Caki2 (cell line): ENCODE data around the gene WFIKKN2. TPM values are rescaled to one million over a fixed set of nuclear protein-coding genes. Genes with fewer than 3 reads are reported as not detected.
"Not testable (repeated sequence)": the region's sequence is repeated elsewhere in the genome, so short reads cannot be mapped to it uniquely, and the experiment has no call there.

Experiments used
- DNase-seq: peaks from one replicate; pipeline ENCODE4 v3.0.0-alpha.2; 2015; ENCODE audit warnings: low read depth
- in situ Hi-C: cut with HindIII; loops from 2 replicates; pipeline ENCODE4 v1.10.0; 2016; ENCODE audit warnings: low sequenced_read_pairs, low pct_unique_long_range_greater_than_20kb, mixed read lengths
- total RNA-seq: library from RNA; depleted of rRNA; stranded (reverse); fragments of >200 nt; shearing (Covaris generic); gene quantifications from 2 replicates; pipeline ENCODE4 v1.2.3, GENCODE V29; 2014; ENCODE audit warnings: low replicate concordance

WFIKKN2 gene
- total RNA-seq, 1 experiment from 2014 or later, result not detected

- DNase-seq, result peak; percentile 54
- in situ Hi-C loops, result loop anchor here (10.0 kb wide), 1 partner anchor 100 kb away; no protein-coding TSS in a partner anchor
Measured at GRCh38 chr17:50865060-50865867, 29.9 kb downstream of the WFIKKN2 start.

DNA sequence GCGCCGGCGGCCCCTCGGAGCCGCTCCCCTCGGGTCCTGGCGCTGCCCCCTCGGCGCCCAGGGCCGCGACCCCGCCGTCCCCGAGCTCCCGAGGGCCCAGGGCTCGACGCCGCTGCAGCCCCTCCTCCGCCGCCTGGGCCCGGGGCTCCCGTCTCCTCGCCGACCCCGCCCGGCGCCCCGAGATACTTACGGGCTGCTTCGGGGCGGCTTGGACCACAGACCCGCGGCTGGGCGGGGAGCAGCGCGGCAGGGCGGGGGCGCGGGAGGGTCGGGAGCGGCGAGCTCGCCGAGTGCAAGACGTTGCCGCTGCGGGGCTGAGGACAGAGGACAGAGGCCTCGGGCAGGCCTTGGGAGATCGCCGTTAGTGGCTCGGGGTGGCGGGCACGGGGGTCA lies 30.5 kb downstream of the WFIKKN2 start:
- DNase-seq, result no peak
- in situ Hi-C loops, result loop anchor here (10.0 kb wide), 1 partner anchor 99 kb away; no protein-coding TSS in a partner anchor

GRCh38 chr17:50866261-50866949 lies 31.0 kb downstream of the WFIKKN2 start, which contains the start of gene TOB1:
TOB1 (minus strand) TSS chr17:50866354; CDS start chr17:50864017, 2,337 bp downstream.
- in situ Hi-C loops, result loop anchor here (10.0 kb wide), 1 partner anchor 98 kb away; no protein-coding TSS in a partner anchor

DNA sequence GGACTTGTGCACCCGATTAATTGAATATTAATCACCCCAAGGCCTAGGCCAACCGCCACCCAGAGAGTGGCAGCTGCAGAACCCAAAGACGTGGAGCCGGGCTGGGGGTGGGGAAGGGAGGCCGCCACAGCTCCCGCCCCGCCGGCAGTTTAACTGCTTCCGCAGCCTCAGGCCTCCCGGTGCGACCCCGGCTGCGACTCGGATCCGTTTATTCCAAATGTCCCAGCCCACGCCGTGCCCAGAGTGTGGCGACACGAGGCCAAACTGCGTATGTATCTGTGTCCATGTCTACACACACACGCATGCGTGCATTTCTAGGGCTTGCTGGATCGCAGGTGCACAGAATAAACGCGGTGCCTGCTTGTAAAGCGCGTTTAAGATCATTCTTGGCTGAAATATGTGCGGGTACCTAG lies 31.6 kb downstream of the WFIKKN2 start:
- DNase-seq, result peak; percentile 79
- in situ Hi-C loops, result loop anchor here (10.0 kb wide), 1 partner anchor 98 kb away; no protein-coding TSS in a partner anchor

More at GRCh38 chr17:50866261-50866949, 31.0 kb downstream of the WFIKKN2 start, which contains the start of gene TOB1:
- DNase-seq, result peak; percentile 98

GRCh38 chr17:50867363-50868139 lies 32.2 kb downstream of the WFIKKN2 start:
- DNase-seq, result peak; percentile 99
- in situ Hi-C loops, result loop anchor here (10.0 kb wide), 1 partner anchor 97 kb away; no protein-coding TSS in a partner anchor

DNA sequence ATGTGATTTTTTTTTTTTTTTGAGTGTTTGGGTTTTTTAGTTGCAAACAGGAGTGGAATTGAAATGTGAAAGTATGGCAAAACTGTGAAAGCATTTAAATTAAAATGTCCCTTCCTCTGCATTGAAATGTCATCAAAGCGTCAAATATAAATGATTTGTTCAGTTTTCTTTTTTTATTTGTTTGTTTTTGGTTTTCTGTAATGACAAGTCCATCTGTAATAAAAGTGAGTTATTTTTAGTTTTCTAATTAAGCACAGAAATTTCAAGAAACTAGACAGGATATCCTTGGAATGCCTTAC lies 32.7 kb downstream of the WFIKKN2 start:
- DNase-seq, result no peak
- in situ Hi-C loops, result loop anchor here (10.0 kb wide), 1 partner anchor 97 kb away; no protein-coding TSS in a partner anchor

GRCh38 chr17:50868602-50869001 lies 33.2 kb downstream of the WFIKKN2 start:
- DNase-seq, result no peak
- in situ Hi-C loops, result loop anchor here (10.0 kb wide), 1 partner anchor 96 kb away; no protein-coding TSS in a partner anchor

DNA sequence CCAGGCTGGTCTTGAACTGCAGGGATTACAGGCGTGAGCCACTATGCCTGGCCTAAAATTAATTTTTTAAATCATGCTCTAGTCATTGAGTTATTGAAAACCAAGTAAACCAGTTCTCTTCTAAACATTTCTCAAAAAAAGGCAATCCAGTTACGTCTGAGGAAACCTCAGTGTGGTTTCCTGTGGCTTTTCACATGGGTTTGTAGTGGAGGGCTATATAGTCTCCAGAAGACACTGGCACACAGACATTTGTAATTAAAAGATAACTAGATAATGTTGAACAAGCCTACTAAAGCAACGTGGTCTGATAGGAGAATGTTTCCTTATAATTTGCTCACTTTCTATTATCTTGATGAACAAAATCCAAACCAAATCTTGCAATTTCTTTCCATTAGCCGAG lies 36.0 kb downstream of the WFIKKN2 start:
- in situ Hi-C loops, result no loop called here
- DNase-seq, result no peak

DNA sequence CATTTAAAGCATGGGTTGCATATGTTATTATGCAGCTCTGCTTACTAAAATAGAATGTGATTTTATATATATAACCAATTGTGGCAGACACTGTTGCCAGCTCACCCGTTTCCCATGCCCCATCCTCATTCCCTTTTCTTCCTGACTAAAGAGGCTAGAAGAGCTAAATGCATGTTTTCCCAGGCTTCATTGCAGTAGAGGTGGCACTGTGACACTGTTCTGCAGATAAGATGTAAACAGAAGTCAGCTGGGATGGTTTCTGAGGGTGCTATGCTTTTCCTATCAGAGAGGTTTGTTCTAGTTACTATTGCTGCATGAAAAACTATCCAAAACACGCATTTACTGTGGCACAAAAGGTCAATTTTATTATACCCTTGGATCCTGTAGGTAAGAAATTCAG lies 36.5 kb downstream of the WFIKKN2 start:
- no peak for DNase-seq
- in situ Hi-C loops, result no loop called here

- in situ Hi-C loops, result no loop called here
- no peak for DNase-seq
Measured at GRCh38 chr17:50872710-50873424, 37.5 kb downstream of the WFIKKN2 start.

DNA sequence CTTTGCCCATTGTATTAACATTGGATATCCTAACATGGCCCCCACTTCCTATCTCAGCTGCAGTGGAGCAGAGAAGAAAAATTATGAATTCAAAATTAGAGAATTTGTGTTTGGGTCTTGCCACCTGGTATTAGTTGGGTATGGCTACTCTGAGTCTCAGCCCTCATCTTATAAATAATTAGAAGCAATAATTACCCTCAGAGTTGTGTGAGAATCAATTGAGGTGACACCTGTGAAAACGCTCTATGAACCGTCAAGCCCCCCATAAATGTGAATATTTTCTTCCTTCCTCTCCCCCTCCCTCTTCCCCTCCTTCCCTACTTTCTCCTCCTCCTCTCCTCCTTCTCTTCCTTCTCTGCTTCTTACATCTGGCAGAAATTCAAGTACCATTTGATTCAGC lies 39.7 kb downstream of the WFIKKN2 start:
- DNase-seq, result no peak
- in situ Hi-C loops, result no loop called here

DNA sequence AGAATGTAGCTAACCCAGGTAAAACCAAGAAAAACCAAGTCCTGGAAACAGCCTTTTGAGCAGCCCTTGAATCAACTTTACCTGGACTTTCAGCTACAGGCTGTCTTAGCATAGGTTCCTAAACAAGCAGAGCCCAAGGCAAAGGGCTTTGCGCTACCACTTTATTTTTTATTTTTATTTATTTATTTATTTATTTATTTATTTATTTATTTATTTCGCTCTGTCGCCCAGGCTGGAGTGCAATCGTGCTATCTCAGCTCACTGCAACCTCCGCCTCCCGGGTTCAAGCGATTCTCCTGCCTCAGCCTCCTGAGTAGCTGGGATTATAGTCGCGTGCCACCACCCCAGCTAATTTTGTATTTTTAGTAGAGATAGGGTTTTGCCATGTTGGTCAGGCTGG lies 41.7 kb downstream of the WFIKKN2 start:
- in situ Hi-C loops, result not testable (repeated sequence)

DNA sequence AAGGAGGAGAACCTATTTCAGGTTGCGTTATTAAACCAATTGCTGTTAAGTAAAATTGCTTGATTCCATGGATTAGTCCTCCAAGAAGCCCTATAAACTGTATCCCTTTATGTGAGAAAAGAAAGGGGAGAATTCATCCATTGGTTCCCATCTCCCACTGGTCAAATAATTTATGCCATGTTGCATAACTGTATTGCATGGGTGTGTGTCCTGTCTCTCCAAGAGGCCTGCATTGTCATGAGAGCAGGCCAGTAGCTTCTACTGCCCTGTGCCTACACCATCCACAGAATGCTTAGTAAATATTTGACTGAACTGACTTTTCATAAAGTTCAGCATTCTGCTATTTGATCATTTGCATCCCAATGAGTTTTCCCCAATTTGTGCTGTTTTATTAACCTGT lies 42.5 kb downstream of the WFIKKN2 start:
- no peak for DNase-seq
- in situ Hi-C loops, result no loop called here

More for the DNA sequence above, 41.7 kb downstream of the WFIKKN2 start:
- not testable (repeated sequence) for DNase-seq

DNA sequence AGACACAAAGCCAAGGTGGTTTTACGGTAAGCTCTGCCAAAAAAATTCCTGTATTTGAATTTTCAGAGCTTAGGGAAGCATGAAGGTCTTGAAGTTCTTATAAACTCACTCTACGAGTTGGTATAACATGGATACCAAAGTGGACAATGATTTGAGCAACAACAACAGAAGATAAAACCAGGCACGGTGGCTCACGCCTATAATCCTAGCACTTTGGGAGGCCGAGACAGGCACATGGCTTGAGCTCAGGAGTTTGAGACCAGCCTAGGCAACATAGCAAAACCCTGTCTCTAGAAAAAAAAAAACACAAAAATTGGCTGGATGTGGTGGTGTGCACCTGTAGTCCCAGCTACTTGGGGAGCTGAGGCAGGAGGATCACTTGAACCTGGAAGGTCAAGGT lies 43.7 kb downstream of the WFIKKN2 start:
- in situ Hi-C loops, result no loop called here
- no peak for DNase-seq

GRCh38 chr17:50881182-50881581 lies 45.8 kb downstream of the WFIKKN2 start:
- DNase-seq, result no peak
- in situ Hi-C loops, result no loop called here

- in situ Hi-C loops, result no loop called here
- no peak for DNase-seq
Measured at GRCh38 chr17:50882851-50883250, 47.5 kb downstream of the WFIKKN2 start.

DNA sequence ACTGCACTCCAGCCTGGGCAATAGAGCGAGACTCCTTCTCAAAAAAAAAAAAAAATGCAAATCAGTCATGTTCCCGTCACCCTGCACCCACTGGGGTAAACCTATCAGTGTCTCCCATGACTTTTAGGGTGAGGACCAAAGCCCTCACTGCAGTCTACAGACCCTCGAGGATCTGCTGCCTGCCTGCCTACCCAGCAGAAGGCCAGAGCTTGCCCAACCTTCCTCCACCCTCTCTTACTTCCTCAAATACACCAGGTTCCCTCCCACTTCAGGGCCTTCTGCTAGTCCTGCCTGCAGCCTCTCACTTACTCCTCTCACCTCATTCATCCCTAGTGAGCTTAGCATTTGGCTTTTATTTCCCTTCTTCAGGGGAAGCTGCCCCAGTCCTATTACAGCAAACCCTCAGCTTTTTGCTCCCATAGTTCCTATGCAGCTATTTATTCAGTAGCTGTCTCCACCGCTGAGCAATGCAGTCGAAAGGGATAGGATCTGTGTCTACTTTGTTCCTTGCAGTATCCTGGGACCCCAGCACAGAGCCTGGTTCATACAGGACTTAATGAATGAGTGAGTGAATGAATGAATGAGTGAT lies 48.6 kb downstream of the WFIKKN2 start:
- in situ Hi-C loops, result no loop called here
- DNase-seq, result no peak
